HUES64 (cell line): Measurements from ENCODE around the gene MAN1B1.
A peak's percentile ranks its signal among the peaks of the same experiment; 100 is the strongest.
"Not testable (repeated sequence)": the region's sequence is repeated elsewhere in the genome, so short reads cannot be mapped to it uniquely, and the experiment has no call there.

Source experiments
- H3K27ac ChIP-seq: 2 replicates; pipeline ENCODE4 v1.7.0; 2013; ENCODE audit warnings: low read depth, low read length, inconsistent platforms
- H3K27me3 ChIP-seq: 2 replicates; pipeline ENCODE4 v1.6.1; 2013; ENCODE audit warnings: mild to moderate bottlenecking, low read length; ENCODE audit not compliant: insufficient read depth
- H3K36me3 ChIP-seq: 2 replicates; pipeline ENCODE4 v1.6.1; 2013; ENCODE audit warnings: mild to moderate bottlenecking, low read length; ENCODE audit not compliant: insufficient read depth
- H3K4me1 ChIP-seq: 2 replicates; pipeline ENCODE4 v1.6.1; 2013; ENCODE audit warnings: mild to moderate bottlenecking, low read length, moderate library complexity; ENCODE audit not compliant: insufficient read depth
- H3K4me3 ChIP-seq: 2 replicates; pipeline ENCODE4 v1.5.1; 2013; ENCODE audit warnings: mild to moderate bottlenecking, low read length, moderate library complexity
- H3K9ac ChIP-seq: 2 replicates; pipeline ENCODE4 v1.6.1; 2013; ENCODE audit warnings: mild to moderate bottlenecking, low read depth, low read length
- H3K9me3 ChIP-seq: 2 replicates; pipeline ENCODE4 v1.6.1; 2013; ENCODE audit warnings: low read depth, low read length; ENCODE audit not compliant: insufficient read depth
- WGBS: fragments of 150-250, 120-280 bp; methylation state at CpG from one replicate; pipeline ENCODE4 v1.1.7; 2013; ENCODE audit warnings: missing lambda C conversion rate; 5-methylcytosine and 5-hydroxymethylcytosine counted together

MAN1B1 gene

DNA sequence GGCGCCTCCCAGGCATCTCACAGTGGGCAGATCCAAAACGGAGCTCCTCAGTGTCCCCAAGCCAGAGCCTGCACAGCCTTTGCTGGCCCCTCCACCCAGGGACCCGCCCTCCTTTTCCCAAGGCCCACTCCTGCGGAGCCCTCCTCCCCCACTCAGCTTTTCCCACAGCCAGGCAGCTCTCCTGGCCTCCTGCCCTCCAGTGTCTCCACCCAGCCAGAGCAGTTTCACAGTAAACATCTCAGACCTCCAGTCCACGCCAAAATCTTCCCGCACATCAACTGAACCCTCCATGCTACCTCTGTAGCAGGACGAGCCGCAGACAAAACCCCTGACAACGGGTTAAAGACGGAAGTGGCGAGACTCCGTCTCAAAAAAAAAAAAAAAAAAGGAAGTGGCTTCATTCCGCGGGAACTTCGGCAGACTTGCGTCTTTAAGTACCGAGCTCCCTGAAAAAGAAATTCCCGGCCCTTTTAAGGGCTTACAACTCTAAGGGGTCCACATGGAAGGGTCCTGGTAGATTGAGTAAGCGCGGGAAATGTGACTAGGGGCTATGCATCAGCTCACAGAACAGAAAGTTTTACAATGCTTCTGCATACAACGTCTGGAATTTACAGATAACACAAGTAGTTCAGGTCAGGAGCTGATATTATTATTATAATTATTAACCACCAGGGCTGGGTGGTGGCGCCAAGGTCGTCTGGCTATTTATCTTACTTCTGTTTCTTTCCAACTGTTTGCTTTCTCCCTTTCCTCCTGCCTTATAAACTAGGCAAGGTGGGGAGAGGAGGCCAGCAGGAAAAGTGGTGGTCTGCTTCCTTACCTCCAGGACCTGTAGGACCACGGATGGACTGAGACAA lies 40.7 kb downstream of the MAN1B1 start:
- no peak overlapping the region for H3K9ac ChIP-seq
- H3K36me3 ChIP-seq = no peaks in the 10 kb centered on the region
- no peaks in the 10 kb centered on the region for H3K9me3 ChIP-seq
- 73% methylated on average over 21 of the region's 24 CpGs for WGBS
- 0 out of 2 replicates have a peak overlapping the region, but pooled peaks have one; percentile 99 for H3K4me3 ChIP-seq
- H3K4me1 ChIP-seq = no peaks in the 10 kb centered on the region
- H3K27me3 ChIP-seq = peaks cover 22% of the 10 kb centered on the region
- H3K27ac ChIP-seq = no peak overlapping the region

DNA sequence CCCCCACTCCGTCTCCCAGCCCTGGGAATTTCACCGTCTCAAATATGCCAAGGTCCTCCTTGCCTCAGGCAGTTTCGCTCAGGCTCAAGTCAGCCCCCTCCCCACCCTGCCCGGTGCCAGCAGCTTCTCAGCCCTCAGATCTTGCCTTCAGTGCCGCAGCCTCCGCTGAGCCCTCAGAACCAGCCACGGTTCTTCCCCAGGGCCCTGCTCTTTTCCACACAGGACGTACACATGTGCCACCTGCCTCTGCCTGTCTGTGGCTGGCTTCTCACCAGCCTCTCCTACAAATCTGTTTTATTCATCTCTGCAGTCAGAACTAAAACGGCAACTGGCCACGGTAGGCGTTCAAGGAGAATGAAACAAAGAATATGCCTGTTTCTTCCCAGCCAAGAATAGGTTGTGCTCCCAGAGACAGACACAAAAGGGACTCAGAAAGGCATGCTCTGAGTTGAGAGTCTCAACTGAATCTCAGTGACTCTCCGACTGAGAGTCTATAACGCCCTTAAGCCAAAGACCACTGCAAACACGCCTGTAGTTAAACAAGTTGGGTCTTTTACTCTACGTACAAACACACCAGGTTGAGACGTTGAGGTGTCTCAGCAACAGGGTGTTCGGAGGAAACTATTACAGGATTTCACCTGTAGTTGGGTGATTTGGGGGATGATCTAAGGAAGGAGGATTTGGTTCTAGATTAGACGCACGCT lies 41.5 kb downstream of the MAN1B1 start:
- no peaks in the 10 kb centered on the region for H3K4me1 ChIP-seq

DNA sequence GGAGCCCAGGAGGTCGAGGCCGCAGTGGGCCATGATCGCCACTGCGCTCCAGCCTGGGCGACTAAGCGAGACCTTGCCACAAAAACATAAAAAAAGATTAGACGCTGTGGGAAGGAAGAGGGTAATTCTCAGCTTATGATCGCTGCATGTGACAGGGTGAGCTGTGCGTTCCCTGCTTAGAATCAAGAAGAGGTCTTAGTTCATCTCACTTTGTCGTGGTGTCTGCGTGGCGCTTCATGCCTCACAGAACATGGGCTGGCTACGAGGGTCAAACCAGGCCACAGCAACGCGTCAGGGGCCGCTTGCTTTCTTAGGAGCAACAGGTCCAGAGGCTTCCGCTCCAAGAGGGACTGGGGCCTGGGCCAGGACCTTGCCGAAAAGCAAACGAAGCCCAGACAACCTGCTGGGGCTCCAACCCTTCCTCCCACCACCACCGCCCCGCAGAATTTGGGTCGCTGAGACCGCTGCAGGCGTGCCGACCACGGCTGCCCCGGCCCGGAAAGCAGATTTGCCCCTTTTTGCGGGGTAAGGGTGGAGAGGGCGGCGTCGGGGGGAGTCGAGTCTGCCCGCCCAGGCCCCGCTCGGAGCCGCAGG lies 42.2 kb downstream of the MAN1B1 start:
- Histone ChIP-seq H3K4me1 (no peaks in the 10 kb centered on the region), H3K36me3 (no peaks in the 10 kb centered on the region), H3K4me3 (peak overlapping the region; percentile 99), H3K9ac (peak overlapping the region; percentile 96), H3K27ac (no peak overlapping the region; the same call in 1 of the 2 replicates), H3K9me3 (no peaks in the 10 kb centered on the region), H3K27me3 (peaks cover 29% of the 10 kb centered on the region)
- 22% methylated on average over 37 of the region's 37 CpGs for WGBS

More for the DNA sequence above, 41.5 kb downstream of the MAN1B1 start:
- H3K27ac ChIP-seq = no peak overlapping the region
- 79% methylated on average over 19 of the region's 19 CpGs for WGBS
- H3K36me3 ChIP-seq = no peaks in the 10 kb centered on the region
- peak overlapping the region; percentile 99 for H3K4me3 ChIP-seq
- H3K27me3 ChIP-seq = peaks cover 28% of the 10 kb centered on the region
- no peaks in the 10 kb centered on the region for H3K9me3 ChIP-seq
- no peak overlapping the region for H3K9ac ChIP-seq

DNA sequence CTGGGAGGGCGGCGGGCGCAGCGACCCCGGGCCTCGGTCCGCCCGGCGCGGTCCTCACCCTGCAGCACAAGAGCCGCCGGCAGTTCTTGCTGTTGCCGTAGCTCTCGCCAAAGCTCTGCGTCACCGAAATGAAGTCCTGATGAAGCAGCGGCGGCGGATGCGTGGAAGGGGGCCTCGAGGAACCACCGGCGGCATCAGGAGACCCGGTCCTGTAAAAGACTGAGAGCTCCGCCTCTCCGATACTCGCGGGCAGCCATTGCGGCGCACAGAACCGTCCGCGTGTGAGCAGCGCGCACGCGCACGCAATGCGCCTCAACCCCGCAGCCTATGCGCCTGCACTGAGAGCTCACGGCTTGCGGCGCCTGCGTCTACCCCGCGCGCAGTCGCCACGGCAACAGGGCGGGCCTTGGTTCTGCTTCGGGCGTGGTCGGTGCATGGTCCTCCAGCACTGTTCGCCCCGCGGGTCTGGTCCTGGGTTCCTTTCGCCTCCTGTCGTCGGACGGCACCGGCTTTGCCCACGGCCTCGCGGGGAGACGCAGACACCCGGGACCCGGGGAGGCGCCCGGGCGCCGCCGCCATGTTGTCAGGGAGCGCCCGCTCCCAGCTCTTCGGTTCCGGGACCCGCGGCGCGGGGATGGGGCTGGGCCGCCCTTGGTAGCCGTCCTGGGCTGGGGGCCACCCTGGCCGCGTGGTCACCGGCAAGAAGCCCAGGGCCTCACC lies 42.8 kb downstream of the MAN1B1 start:
- Histone ChIP-seq H3K9ac (peak overlapping the region; percentile 96), H3K27me3 (peaks cover 29% of the 10 kb centered on the region), H3K4me1 (no peaks in the 10 kb centered on the region), H3K36me3 (no peaks in the 10 kb centered on the region), H3K4me3 (peak overlapping the region; percentile 99), H3K27ac (peak overlapping the region; percentile 34; the same call in 1 of the 2 replicates), H3K9me3 (no peaks in the 10 kb centered on the region)
- WGBS = under 1% methylated on average over 86 of the region's 86 CpGs

DNA sequence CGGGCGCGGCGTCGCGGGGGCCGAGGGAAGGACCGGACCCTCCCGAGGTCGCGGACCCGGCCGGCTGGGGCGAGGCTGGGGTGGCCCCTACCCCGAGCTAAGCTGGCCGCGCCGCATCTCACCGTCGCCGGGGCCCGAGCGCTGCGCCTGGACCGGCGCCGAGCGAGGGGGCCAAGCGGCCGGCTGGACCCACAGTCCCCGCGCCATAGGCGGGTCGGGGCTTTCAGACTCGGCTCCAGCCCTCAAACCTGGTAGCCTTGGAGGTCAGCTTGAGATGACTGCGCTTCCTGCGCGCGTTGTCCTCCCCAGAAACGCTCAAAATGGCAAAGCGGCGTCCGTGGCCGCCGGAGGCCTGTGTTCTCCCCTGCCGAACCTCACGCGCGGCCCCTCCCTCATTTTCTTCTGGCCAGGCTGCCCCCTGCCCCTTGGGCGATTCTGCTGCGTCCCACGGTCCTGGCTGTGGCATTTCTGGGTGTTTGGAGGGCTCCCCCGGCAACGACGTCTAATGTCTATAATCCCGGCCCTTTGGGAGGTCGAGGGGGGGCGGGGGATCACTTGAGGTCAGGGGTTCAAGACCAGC lies 43.5 kb downstream of the MAN1B1 start:
- H3K9me3 ChIP-seq = no peaks in the 10 kb centered on the region
- H3K4me3 ChIP-seq = peak overlapping the region; percentile 99
- no peaks in the 10 kb centered on the region for H3K36me3 ChIP-seq
- WGBS = 4% methylated on average over 58 of the region's 58 CpGs
- peaks cover 33% of the 10 kb centered on the region for H3K27me3 ChIP-seq
- no peak overlapping the region for H3K27ac ChIP-seq
- H3K9ac ChIP-seq = peak overlapping the region; percentile 96
- H3K4me1 ChIP-seq = no peaks in the 10 kb centered on the region

DNA sequence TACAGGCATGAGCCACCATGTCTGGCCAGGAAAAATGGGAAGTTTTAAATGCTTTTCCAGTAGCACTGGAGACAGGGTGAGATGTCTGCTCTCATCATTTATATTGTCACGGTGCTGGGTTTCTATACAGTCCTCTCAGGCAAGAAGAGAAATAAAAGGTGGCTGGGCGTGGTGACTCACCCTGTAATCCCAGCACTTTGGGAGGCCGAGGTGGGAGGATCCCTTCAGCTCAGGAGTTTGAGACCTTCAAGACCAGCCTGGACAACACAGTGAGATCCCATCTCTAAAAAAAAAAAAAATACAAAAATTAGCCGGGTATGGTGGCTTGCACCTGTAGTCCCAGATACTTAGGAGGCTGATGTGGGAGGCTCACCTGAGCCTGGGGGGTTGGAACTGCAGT lies 47.4 kb downstream of the MAN1B1 start:
- H3K27me3 ChIP-seq = peaks cover 63% of the 10 kb centered on the region
- H3K27ac ChIP-seq = no peak overlapping the region
- H3K36me3 ChIP-seq = no peaks in the 10 kb centered on the region
- 87% methylated on average over 4 of the region's 4 CpGs for WGBS
- no peak overlapping the region for H3K4me3 ChIP-seq
- H3K4me1 ChIP-seq = no peaks in the 10 kb centered on the region
- no peak overlapping the region for H3K9ac ChIP-seq
- no peaks in the 10 kb centered on the region for H3K9me3 ChIP-seq

DNA sequence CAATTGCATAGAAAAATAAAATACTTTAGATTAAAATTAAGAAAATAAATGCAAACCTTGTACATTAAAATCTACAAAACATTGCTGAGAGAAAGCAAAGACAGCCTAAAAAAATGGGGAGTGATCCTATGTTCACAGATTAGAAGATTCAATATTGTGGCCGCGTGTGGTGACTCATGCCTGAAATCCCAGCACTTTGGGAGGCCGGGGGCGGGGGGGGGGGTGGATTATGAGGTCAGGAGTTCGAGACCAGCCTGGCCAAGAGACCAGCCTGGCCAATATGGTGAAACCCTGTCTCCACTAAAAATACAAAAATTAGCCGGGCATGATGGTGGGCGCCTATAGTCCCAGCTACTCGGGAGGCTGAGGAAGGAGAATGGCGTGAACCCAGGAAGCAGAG lies 48.4 kb downstream of the MAN1B1 start:
- H3K27ac ChIP-seq, H3K9ac ChIP-seq, H3K36me3 ChIP-seq, H3K9me3 ChIP-seq, H3K4me3 ChIP-seq, H3K4me1 ChIP-seq: not testable (repeated sequence)
- H3K27me3 ChIP-seq = peaks cover 73% of the 10 kb centered on the region
- WGBS = 80% methylated on average over 9 of the region's 9 CpGs

DNA sequence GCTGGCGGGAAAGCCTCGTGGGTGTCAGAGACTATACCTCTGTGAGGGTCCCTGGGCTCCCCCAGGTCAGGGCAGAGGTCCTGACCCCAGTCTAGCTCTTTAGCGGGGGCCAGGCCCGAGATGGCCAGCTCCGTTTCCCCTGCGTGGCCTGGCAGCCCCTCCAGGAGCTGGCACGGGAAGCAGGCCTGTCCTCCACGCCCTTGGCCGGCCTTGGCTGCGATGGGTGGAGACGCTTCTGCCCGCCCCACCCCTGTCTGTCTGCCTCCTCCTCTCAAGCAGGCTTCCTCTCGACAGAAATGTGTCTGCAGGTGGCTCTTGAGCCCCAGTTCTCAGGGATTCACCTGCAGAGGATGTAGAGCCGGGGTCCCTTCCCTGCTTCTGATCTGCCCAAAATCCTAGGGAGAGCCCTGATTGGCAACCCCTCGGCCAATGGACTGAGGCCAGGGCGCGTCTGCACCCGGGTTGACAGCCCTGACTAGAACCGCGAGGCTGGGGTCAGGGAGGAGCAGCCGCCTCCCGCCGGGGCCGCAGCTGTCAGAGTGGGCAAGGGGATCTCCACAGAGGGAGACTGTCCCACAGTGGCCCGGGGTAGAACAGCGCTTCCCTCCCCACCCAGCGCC lies 49.6 kb downstream of the MAN1B1 start:
- Histone ChIP-seq H3K9me3 (no peaks in the 10 kb centered on the region), H3K4me1 (no peaks in the 10 kb centered on the region), H3K9ac (no peak overlapping the region), H3K27me3 (peaks cover 74% of the 10 kb centered on the region), H3K27ac (no peak overlapping the region), H3K4me3 (no peak overlapping the region), H3K36me3 (no peaks in the 10 kb centered on the region)
- 45% methylated on average over 27 of the region's 27 CpGs for WGBS

DNA sequence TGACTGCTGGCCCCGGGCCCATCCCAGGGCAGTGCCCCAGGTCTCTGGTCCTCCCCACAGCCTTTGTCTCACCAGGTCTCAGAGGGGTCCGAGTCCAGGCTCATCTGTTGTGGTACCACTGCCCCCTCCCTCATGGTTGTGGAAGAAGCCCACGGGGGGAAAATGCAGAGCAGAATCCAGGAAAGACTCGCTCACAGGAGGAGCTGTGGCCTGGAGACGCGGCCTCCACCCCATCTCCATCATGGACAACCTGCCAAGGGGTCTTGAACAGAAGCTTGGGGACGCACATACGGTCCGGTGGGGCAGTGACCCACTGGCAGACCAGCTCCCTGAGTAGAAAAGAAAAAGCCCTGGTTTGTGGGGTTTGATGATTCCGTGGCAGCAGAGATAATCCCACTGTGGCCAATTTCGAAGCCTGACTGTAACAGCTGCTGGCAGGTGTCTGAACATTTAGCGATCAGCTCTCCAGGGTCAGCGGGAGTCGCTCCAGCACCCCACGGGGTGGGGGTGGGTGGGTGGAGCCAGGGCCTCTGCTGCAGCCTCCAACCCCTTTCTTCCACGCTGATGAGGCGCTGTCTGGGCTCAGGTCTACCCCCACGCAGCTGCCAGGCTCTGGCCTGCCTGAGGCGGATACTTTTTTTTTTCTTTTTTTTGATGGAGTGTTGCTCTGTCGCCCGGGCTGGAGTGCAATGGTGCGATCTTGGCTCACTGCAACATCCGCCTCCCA lies 50.3 kb downstream of the MAN1B1 start:
- 77% methylated on average over 23 of the region's 23 CpGs for WGBS
- H3K9me3 ChIP-seq = no peaks in the 10 kb centered on the region
- peaks cover 78% of the 10 kb centered on the region for H3K27me3 ChIP-seq
- no peaks in the 10 kb centered on the region for H3K4me1 ChIP-seq
- H3K36me3 ChIP-seq = no peaks in the 10 kb centered on the region
- H3K27ac ChIP-seq = no peak overlapping the region
- H3K4me3 ChIP-seq = no peak overlapping the region
- H3K9ac ChIP-seq = no peak overlapping the region
